GM23338 (cell line): Measurements from ENCODE around the gene FANCF.

Experiments used
- JUNB ChIP-seq: IDR thresholded peaks from one replicate; pipeline ENCODE4 v1.6.1; 2016; ENCODE audit warnings: antibody characterized with exemption; ENCODE audit not compliant: unreplicated experiment
- POLR2AphosphoS5 ChIP-seq: IDR thresholded peaks from 2 replicates; pipeline ENCODE4 v1.6.1; 2016; ENCODE audit warnings: antibody characterized with exemption, low read depth
- TF ChIP-seq, protein P1 (sequence below), 2 experiments: fragments of 200-600 bp in 1 of 2; sonication (generic) in 1 of 2; conservative IDR thresholded peaks; 2 replicates each; pipeline versions ENCODE4 v1.5.1 to v1.6.1; 2016 to 2017; ENCODE audit warnings: antibody characterized with exemption in 2 of 2, low read depth in 2 of 2, mild to moderate bottlenecking in 2 of 2, moderate library complexity in 1 of 2

DNA sequence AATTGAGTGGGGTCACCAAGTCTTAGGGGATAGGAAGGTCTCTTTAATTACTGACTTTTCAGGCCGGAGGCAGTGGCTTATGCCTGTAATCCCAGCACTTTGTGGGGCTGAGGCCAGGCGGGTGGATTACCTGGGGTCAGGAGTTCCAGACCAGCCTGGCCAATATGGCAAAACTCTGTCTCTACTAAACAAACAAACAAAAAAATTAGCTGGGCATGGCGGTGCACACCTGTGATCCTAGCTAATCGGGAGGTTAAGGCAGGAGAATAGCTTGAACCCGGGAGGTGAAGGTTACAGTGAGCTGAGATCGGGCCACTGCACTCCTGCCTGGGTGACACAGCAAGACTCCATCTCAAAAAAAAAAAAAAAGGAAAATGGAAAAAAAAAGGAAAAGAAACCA is 1.8 kb upstream of the FANCF start:
- TF ChIP-seq, protein P1, sequence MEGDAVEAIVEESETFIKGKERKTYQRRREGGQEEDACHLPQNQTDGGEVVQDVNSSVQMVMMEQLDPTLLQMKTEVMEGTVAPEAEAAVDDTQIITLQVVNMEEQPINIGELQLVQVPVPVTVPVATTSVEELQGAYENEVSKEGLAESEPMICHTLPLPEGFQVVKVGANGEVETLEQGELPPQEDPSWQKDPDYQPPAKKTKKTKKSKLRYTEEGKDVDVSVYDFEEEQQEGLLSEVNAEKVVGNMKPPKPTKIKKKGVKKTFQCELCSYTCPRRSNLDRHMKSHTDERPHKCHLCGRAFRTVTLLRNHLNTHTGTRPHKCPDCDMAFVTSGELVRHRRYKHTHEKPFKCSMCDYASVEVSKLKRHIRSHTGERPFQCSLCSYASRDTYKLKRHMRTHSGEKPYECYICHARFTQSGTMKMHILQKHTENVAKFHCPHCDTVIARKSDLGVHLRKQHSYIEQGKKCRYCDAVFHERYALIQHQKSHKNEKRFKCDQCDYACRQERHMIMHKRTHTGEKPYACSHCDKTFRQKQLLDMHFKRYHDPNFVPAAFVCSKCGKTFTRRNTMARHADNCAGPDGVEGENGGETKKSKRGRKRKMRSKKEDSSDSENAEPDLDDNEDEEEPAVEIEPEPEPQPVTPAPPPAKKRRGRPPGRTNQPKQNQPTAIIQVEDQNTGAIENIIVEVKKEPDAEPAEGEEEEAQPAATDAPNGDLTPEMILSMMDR (conservative IDR thresholded peaks at IDR 0.05; ENCODE audit: low read depth in 2 of 2): no peak
- TF ChIP-seq POLR2AphosphoS5: no peak
- no peak for TF ChIP-seq JUNB
